MG63 (cell line): ENCODE results near the gene ARL6IP5. TPM values are rescaled to one million over a fixed set of nuclear protein-coding genes. Genes with fewer than 3 reads are reported as not detected.

Experiments used
- DNase-seq: peaks from one replicate; pipeline ENCODE4 v3.0.0-alpha.2; 2020
- H3K27me3 ChIP-seq: fragments of 250-450 bp; sonication (Bioruptor Pico); 2 replicates; pipeline ENCODE4 v1.5.1; 2020; ENCODE audit warnings: mild to moderate bottlenecking, moderate library complexity
- H3K36me3 ChIP-seq: fragments of 250-450 bp; sonication (Bioruptor Pico); 2 replicates; pipeline ENCODE4 v1.5.1; 2020; ENCODE audit warnings: mild to moderate bottlenecking, moderate library complexity
- H3K4me3 ChIP-seq: fragments of 250-450 bp; sonication (Bioruptor Pico); 2 replicates; pipeline ENCODE4 v1.5.1; 2020; ENCODE audit warnings: mild to moderate bottlenecking, moderate library complexity
- H3K9me3 ChIP-seq: fragments of 250-450 bp; sonication (Bioruptor Pico); 2 replicates; pipeline ENCODE4 v1.5.1; 2020; ENCODE audit warnings: mild to moderate bottlenecking, moderate library complexity
- total RNA-seq: library from RNA; depleted of rRNA; stranded (reverse); fragments of >200 nt; shearing (Covaris generic); gene quantifications from 2 replicates; pipeline ENCODE4 v1.2.3, GENCODE V29; 2014; ENCODE audit warnings: low replicate concordance

The ARL6IP5 gene
- total RNA-seq, 1 experiment from 2014 or later: 48.3 TPM

GRCh38 chr3:69081583-69082262 lies 3.0 kb upstream of the ARL6IP5 start:
- Histone ChIP-seq H3K36me3 (peaks cover 3% of the 10 kb centered on the region; the same call in 1 of the 2 replicates), H3K27me3 (no peaks in the 10 kb centered on the region), H3K4me3 (no peak overlapping the region), H3K9me3 (no peaks in the 10 kb centered on the region)
- DNase-seq: no peak

GRCh38 chr3:69082361-69082760 lies 2.4 kb upstream of the ARL6IP5 start:
- H3K36me3 ChIP-seq: peaks cover under 1% of the 10 kb centered on the region; the same call in 1 of the 2 replicates

GRCh38 chr3:69082805-69083204 lies 1.9 kb upstream of the ARL6IP5 start:
- Histone ChIP-seq H3K9me3 (no peaks in the 10 kb centered on the region), H3K36me3 (no peaks in the 10 kb centered on the region), H3K4me3 (no peak overlapping the region), H3K27me3 (no peaks in the 10 kb centered on the region)
- DNase-seq: peak; percentile 30

More at GRCh38 chr3:69082361-69082760, 2.4 kb upstream of the ARL6IP5 start:
- Histone ChIP-seq H3K9me3 (no peaks in the 10 kb centered on the region), H3K4me3 (no peak overlapping the region), H3K27me3 (no peaks in the 10 kb centered on the region)
- no peak for DNase-seq

- peak overlapping the region; percentile 78 for H3K4me3 ChIP-seq
- no peaks in the 10 kb centered on the region for H3K9me3 ChIP-seq
- no peaks in the 10 kb centered on the region for H3K27me3 ChIP-seq
- peaks cover 5% of the 10 kb centered on the region; the same call in 1 of the 2 replicates for H3K36me3 ChIP-seq
- peak; percentile 21 for DNase-seq
Measured at GRCh38 chr3:69085168-69085832, 563 bp downstream of the ARL6IP5 start.

- Histone ChIP-seq H3K36me3 (peaks cover 5% of the 10 kb centered on the region; the same call in 1 of the 2 replicates), H3K27me3 (no peaks in the 10 kb centered on the region), H3K4me3 (peak overlapping the region; percentile 78), H3K9me3 (no peaks in the 10 kb centered on the region)
- DNase-seq: peak; percentile 93
Measured at GRCh38 chr3:69085833-69086722, 1.3 kb downstream of the ARL6IP5 start.

GRCh38 chr3:69087030-69087791 lies 2.5 kb downstream of the ARL6IP5 start:
- Histone ChIP-seq H3K27me3 (no peaks in the 10 kb centered on the region), H3K36me3 (peaks cover 5% of the 10 kb centered on the region; the same call in 1 of the 2 replicates), H3K9me3 (no peaks in the 10 kb centered on the region), H3K4me3 (peak overlapping the region; percentile 78)
- no peak for DNase-seq

- H3K9me3 ChIP-seq: no peaks in the 10 kb centered on the region
- no peak overlapping the region for H3K4me3 ChIP-seq
- peaks cover 5% of the 10 kb centered on the region; the same call in 1 of the 2 replicates for H3K36me3 ChIP-seq
- DNase-seq: no peak
- no peaks in the 10 kb centered on the region for H3K27me3 ChIP-seq
Measured at GRCh38 chr3:69088063-69088462, 3.3 kb downstream of the ARL6IP5 start.

GRCh38 chr3:69090021-69090420 lies 5.3 kb downstream of the ARL6IP5 start:
- H3K4me3 ChIP-seq: no peak overlapping the region
- H3K36me3 ChIP-seq: peaks cover 8% of the 10 kb centered on the region
- no peak for DNase-seq
- no peaks in the 10 kb centered on the region for H3K27me3 ChIP-seq
- no peaks in the 10 kb centered on the region for H3K9me3 ChIP-seq

GRCh38 chr3:69091389-69092029 lies 6.8 kb downstream of the ARL6IP5 start:
- no peak for DNase-seq
- no peaks in the 10 kb centered on the region for H3K27me3 ChIP-seq
- H3K36me3 ChIP-seq: peaks cover 9% of the 10 kb centered on the region
- no peak overlapping the region for H3K4me3 ChIP-seq
- no peaks in the 10 kb centered on the region for H3K9me3 ChIP-seq

GRCh38 chr3:69092030-69092516 lies 7.3 kb downstream of the ARL6IP5 start:
- no peak overlapping the region for H3K4me3 ChIP-seq
- DNase-seq: no peak
- H3K36me3 ChIP-seq: peaks cover 9% of the 10 kb centered on the region
- no peaks in the 10 kb centered on the region for H3K9me3 ChIP-seq
- no peaks in the 10 kb centered on the region for H3K27me3 ChIP-seq

- no peaks in the 10 kb centered on the region for H3K9me3 ChIP-seq
- H3K36me3 ChIP-seq: peaks cover 4% of the 10 kb centered on the region
- no peaks in the 10 kb centered on the region for H3K27me3 ChIP-seq
- H3K4me3 ChIP-seq: no peak overlapping the region
- DNase-seq: no peak
Measured at GRCh38 chr3:69094467-69095205, 9.9 kb downstream of the ARL6IP5 start.

- no peak for DNase-seq
- Histone ChIP-seq H3K9me3 (no peaks in the 10 kb centered on the region), H3K36me3 (peaks cover 4% of the 10 kb centered on the region), H3K4me3 (no peak overlapping the region), H3K27me3 (no peaks in the 10 kb centered on the region)
Measured at GRCh38 chr3:69095636-69096035, 10.9 kb downstream of the ARL6IP5 start.

GRCh38 chr3:69096299-69096698 lies 11.6 kb downstream of the ARL6IP5 start:
- H3K9me3 ChIP-seq: no peaks in the 10 kb centered on the region
- H3K27me3 ChIP-seq: no peaks in the 10 kb centered on the region
- no peak overlapping the region for H3K4me3 ChIP-seq
- no peak for DNase-seq
- peaks cover 4% of the 10 kb centered on the region for H3K36me3 ChIP-seq

- Histone ChIP-seq H3K36me3 (peaks cover 4% of the 10 kb centered on the region), H3K4me3 (no peak overlapping the region), H3K27me3 (no peaks in the 10 kb centered on the region), H3K9me3 (no peaks in the 10 kb centered on the region)
- DNase-seq: no peak
Measured at GRCh38 chr3:69097407-69098086, 12.8 kb downstream of the ARL6IP5 start.

GRCh38 chr3:69099576-69099975 lies 14.8 kb downstream of the ARL6IP5 start:
- H3K4me3 ChIP-seq: no peak overlapping the region
- H3K9me3 ChIP-seq: no peaks in the 10 kb centered on the region
- H3K36me3 ChIP-seq: peaks cover 7% of the 10 kb centered on the region
- no peaks in the 10 kb centered on the region for H3K27me3 ChIP-seq
- DNase-seq: no peak
